Measurements from ENCODE around the gene SLC22A12. TPM values are rescaled to one million over a fixed set of nuclear protein-coding genes. Genes with fewer than 3 reads are reported as not detected.
A peak's percentile ranks its signal among the peaks of the same experiment; 100 is the strongest.

The SLC22A12 gene
- total RNA-seq, 1 experiment from 2014 or later: not detected

- H3K4me1 ChIP-seq (ENCODE audit: insufficient read depth, low read length): peaks cover 11% of the 10 kb centered on the region
- no peaks in the 10 kb centered on the region for H3K36me3 ChIP-seq (ENCODE audit: low read depth, low read length)
- H3K27ac ChIP-seq (ENCODE audit: low read length): no peak overlapping the region
- CTCF ChIA-PET: no interaction called here
- H3F3A ChIP-seq (ENCODE audit: low read length, unreplicated experiment): no peaks in the 10 kb centered on the region
- intact Hi-C loops (cut with micrococcal nuclease): no loop called here
- H3K9me2 ChIP-seq (replicated peaks; ENCODE audit: low read length): no peaks in the 10 kb centered on the region
- H2AFZ ChIP-seq (ENCODE audit: low read length): no peak overlapping the region
- BruUV-seq (replicated peaks): no TSS peak
- peaks cover 6% of the 10 kb centered on the region; the same call in 1 of the 2 replicates for H3K27me3 ChIP-seq (ENCODE audit: low read length)
- no peak for DNase-seq
- no peaks in the 10 kb centered on the region for H4K20me1 ChIP-seq (ENCODE audit: low read length)
- H3K4me2 ChIP-seq (ENCODE audit: low read length): no peak overlapping the region
- no peak for ATAC-seq
- POLR2A ChIA-PET (ENCODE audit: unreplicated experiment): no interaction called here
- H3K79me2 ChIP-seq (ENCODE audit: low read length): no peaks in the 10 kb centered on the region
- H3K4me3 ChIP-seq (ENCODE audit: low read length): no peak overlapping the region
- H3K9me3 ChIP-seq (ENCODE audit: low read length): no peaks in the 10 kb centered on the region
- H3K9ac ChIP-seq (ENCODE audit: low read length): no peak overlapping the region
- no peak for TF ChIP-seq EZH2 (IDR thresholded peaks at IDR 0.05; ENCODE audit: low read length, unreplicated experiment)
- no peak for TF ChIP-seq EZH2phosphoT487 (IDR thresholded peaks at IDR 0.05; ENCODE audit: borderline replicate concordance, low read length)
- no peak for TF ChIP-seq CTCF (conservative IDR thresholded peaks at IDR 0.05; ENCODE audit: low read depth, low read length)
Measured at GRCh38 chr11:64549969-64550368, 41.1 kb upstream of the SLC22A12 start.

- Histone ChIP-seq H3K4me1 (ENCODE audit: insufficient read depth, low read length) (peaks cover 5% of the 10 kb centered on the region; the same call in 1 of the 2 replicates), H3K27ac (ENCODE audit: low read length) (no peak overlapping the region), H2AFZ (ENCODE audit: low read length) (no peak overlapping the region), H3K27me3 (ENCODE audit: low read length) (peaks cover 6% of the 10 kb centered on the region; the same call in 1 of the 2 replicates), H3K9ac (ENCODE audit: low read length) (no peak overlapping the region), H3F3A (ENCODE audit: low read length, unreplicated experiment) (no peaks in the 10 kb centered on the region), H3K36me3 (ENCODE audit: low read depth, low read length) (no peaks in the 10 kb centered on the region), H3K4me2 (ENCODE audit: low read length) (no peak overlapping the region), H3K4me3 (ENCODE audit: low read length) (no peak overlapping the region), H3K9me2 (replicated peaks; ENCODE audit: low read length) (no peaks in the 10 kb centered on the region), H4K20me1 (ENCODE audit: low read length) (no peaks in the 10 kb centered on the region), H3K79me2 (ENCODE audit: low read length) (no peaks in the 10 kb centered on the region), H3K9me3 (ENCODE audit: low read length) (no peaks in the 10 kb centered on the region)
- POLR2A ChIA-PET (ENCODE audit: unreplicated experiment): no interaction called here
- CTCF ChIA-PET: interaction anchor here (1.4 kb wide), 1 partner anchor 105 kb away, joined by 4 read pairs; no protein-coding TSS in a partner anchor
- intact Hi-C loops (cut with micrococcal nuclease): loop anchor here (1.0 kb wide), 1 partner anchor 100 kb away; no protein-coding TSS in a partner anchor
- no TSS peak for BruUV-seq (replicated peaks)
- TF ChIP-seq EZH2 (IDR thresholded peaks at IDR 0.05; ENCODE audit: low read length, unreplicated experiment): no peak
- TF ChIP-seq CTCF (conservative IDR thresholded peaks at IDR 0.05; ENCODE audit: low read depth, low read length): peak; percentile 98
- ATAC-seq (peak; percentile 54), DNase-seq (peak; percentile 65)
Measured at GRCh38 chr11:64553554-64554201, 37.3 kb upstream of the SLC22A12 start.

- Histone ChIP-seq H4K20me1 (ENCODE audit: low read length) (no peaks in the 10 kb centered on the region), H3F3A (ENCODE audit: low read length, unreplicated experiment) (no peaks in the 10 kb centered on the region), H3K4me2 (ENCODE audit: low read length) (peak overlapping the region; percentile 38; the same call in 1 of the 2 replicates), H3K4me3 (ENCODE audit: low read length) (no peak overlapping the region), H3K9ac (ENCODE audit: low read length) (no peak overlapping the region), H3K9me2 (replicated peaks; ENCODE audit: low read length) (no peaks in the 10 kb centered on the region), H3K9me3 (ENCODE audit: low read length) (no peaks in the 10 kb centered on the region), H3K4me1 (ENCODE audit: insufficient read depth, low read length) (peaks cover 5% of the 10 kb centered on the region; the same call in 1 of the 2 replicates), H2AFZ (ENCODE audit: low read length) (no peak overlapping the region), H3K27me3 (ENCODE audit: low read length) (peaks cover 3% of the 10 kb centered on the region; the same call in 1 of the 2 replicates), H3K27ac (ENCODE audit: low read length) (no peak overlapping the region), H3K79me2 (ENCODE audit: low read length) (no peaks in the 10 kb centered on the region), H3K36me3 (ENCODE audit: low read depth, low read length) (no peaks in the 10 kb centered on the region)
- intact Hi-C loops (cut with micrococcal nuclease): no loop called here
- ChIA-PET CTCF (no interaction called here), POLR2A (ENCODE audit: unreplicated experiment) (no interaction called here)
- TF ChIP-seq EZH2 (IDR thresholded peaks at IDR 0.05; ENCODE audit: low read length, unreplicated experiment) (no peak), EZH2phosphoT487 (IDR thresholded peaks at IDR 0.05; ENCODE audit: borderline replicate concordance, low read length) (no peak), CTCF (conservative IDR thresholded peaks at IDR 0.05; ENCODE audit: low read depth, low read length) (no peak)
- ATAC-seq (no peak), DNase-seq (no peak)
- no TSS peak for BruUV-seq (replicated peaks)
Measured at GRCh38 chr11:64556044-64556720, 34.8 kb upstream of the SLC22A12 start.
